Suppressor macrophage (primary cell): ENCODE measurements around the gene SETD9.

Experiments
- DNase-seq, 4 experiments: peaks; one replicate each; pipeline ENCODE4 v3.0.0-alpha.2; 2020 to 2022
- total RNA-seq, 17 experiments: gene quantifications; one replicate each; lab custom pipeline; 2026; ENCODE audit warnings: mixed read lengths in 6 of 17, inconsistent platforms in 3 of 17; lab: John Stamatoyannopoulos, UW

Gene SETD9, protein sequence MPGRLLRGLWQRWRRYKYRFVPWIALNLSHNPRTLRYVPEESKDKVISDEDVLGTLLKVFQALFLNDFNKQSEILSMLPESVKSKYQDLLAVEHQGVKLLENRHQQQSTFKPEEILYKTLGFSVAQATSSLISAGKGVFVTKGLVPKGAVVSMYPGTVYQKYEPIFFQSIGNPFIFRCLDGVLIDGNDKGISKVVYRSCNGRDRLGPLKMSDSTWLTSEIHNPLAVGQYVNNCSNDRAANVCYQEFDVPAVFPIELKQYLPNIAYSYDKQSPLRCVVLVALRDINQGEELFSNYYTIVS
- 2.5 to 9.4 (median 5.0) reads per million in 17 experiments for total RNA-seq

- DNase-seq, result peak; percentile 99 to 100 (median 100)
Observed at GRCh38 chr5:56909294-56910209, at the start of gene SETD9. TSS of gene SETD9 (plus strand) at chr5:56909596. CDS start at chr5:56909646, 50 bp downstream.

DNA sequence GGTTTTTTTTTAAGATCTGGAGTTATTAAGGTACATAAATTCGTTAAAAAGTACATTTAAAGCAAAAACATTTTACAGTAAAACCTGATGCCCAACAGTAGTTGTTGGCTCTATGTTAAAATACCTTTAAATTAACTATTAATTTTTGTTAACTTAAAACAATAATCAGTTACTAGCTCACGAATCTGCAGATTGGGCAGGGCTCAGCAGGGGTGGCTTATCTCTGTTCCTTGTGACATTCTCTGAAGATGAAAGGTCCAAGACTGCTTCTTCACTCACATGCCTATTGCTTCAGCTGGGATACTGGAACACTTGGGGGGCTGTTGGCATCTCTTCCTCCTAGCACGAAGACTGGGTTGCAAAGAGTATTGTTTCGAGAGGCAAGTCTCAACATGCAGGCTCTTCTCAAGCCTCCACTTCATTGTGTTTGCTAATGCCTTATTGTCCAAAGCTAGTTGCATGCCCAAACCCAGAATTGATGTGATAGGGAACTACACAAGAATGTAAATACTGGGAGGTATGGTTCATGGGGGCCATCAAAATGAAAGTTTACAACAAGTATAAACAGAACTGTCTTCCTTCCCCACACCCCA lies 47.4 kb upstream of the SETD9 start:
- no peak for DNase-seq

DNA sequence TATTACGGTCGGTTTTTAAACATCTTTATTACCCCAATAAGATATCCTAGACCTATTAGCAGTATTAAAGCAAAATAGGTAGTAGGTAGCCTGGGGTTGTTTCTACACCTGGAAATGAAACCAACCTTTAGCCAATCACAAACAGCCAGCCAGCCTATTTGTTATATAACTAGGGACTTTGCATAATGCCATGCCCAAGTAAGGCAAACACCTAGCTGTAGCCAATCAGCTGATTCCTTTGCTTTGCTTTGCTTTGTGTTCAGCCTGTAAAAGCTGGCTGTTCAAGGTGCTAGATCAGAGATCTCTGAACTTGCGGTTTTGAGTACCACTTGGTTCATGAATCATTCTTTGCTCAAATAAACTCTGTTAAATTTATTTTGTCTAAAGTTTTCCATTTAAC lies 46.5 kb upstream of the SETD9 start:
- DNase-seq, result no peak

GRCh38 chr5:56871777-56872176 lies 37.6 kb upstream of the SETD9 start:
- DNase-seq, result peak in 3 of 4 experiments; percentile 14 to 33 (median 27)

- DNase-seq, result peak in 1 of 4 experiments; percentile 18
Observed at GRCh38 chr5:56873056-56873455, 36.3 kb upstream of the SETD9 start.

DNA sequence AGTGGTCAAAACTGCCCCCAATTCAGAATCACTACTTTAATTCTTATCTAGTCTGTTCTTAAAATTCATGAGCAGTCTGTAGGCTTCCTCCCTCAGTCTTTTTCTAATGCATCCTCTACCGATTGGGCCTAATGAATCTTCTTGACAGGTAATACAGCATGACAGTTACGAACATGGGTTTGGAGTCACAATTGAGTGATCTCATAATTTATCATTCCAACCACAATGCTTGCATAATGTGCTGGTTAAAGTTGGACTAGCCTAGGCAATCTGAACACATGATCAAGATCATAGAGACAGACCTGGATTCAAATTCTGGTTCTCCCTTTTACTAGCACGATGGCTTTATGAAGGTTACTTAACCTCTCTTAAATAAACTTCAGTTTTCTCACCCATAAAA lies 33.1 kb upstream of the SETD9 start:
- DNase-seq, result peak; percentile 11 to 66 (median 44)

GRCh38 chr5:56881571-56881970 lies 27.8 kb upstream of the SETD9 start:
- DNase-seq, result no peak

- no peak for DNase-seq
Observed at GRCh38 chr5:56893251-56893951, 16.0 kb upstream of the SETD9 start.

DNA sequence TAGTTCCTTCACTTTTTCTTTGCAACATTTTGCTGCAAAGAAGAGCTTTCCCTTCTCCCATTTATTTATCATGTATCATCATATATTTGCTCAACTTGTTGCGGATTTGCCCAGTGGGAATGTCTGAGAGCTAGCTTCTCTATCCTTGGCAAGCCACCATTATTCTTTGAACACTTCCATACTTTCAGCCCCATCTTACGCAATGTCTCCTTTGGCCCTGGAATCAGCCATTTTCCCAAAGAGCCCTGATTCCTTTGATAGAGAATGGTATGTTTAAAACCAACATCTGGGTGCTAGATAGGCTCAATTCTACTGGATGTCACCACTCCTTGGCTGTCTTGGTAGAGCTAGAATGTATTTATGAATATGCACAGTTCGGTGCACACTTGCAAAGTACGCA lies 12.6 kb upstream of the SETD9 start:
- no peak for DNase-seq

- no peak for DNase-seq
Observed at GRCh38 chr5:56898213-56898612, 11.2 kb upstream of the SETD9 start.

DNA sequence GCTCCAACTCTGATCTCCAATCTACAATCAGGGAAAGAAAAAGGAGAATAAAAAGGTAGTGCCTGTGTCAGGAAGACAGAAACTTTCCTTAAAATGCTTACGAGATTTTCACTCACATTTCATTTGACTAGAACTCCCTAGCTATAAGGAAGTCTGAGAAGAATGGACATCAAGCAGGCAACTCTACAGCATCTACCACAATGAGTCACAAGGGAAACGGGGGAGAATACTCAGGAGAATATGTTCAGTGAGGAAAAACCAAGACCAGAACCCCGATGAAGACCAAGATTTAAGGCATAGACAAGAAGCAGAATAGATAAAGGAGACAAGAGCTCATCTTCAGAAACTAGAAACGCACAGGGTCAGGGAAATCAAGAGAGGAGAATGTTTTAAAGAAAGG lies 9.0 kb upstream of the SETD9 start:
- peak; percentile 23 to 57 (median 47) for DNase-seq

DNA sequence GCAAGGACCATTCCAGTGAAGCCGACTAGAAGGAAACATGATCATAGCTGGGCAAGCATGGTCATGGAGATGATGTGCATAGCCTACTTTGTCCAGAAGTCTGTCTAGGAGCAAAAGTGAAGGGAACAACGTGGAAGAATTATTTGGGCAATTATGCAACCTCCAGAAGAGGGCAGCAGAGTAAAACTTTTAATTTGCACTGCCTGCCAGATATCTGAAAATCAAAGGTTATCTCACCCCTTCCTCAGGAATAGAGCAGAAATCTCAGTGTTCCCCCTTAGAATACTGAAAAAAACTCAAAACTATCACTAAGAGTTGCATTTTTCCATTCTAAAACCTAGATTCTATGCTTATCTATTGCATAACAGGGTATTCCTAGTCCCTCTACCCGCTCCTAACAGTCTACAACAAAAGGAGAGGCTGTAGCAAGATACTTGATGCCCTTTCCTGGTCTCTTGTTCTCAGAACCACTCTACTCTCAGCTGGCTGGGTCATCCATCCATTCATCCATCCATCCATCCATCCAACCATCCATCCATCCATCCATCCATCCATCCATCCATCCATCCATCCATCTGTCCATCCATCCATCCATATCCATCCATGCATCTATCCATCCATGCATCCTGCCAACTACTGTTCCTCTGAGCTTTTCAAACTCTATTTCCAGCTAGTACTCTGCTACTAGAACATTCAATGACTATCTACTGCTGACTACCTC lies 8.4 kb upstream of the SETD9 start:
- DNase-seq, result peak; percentile 60 to 74 (median 70)

DNA sequence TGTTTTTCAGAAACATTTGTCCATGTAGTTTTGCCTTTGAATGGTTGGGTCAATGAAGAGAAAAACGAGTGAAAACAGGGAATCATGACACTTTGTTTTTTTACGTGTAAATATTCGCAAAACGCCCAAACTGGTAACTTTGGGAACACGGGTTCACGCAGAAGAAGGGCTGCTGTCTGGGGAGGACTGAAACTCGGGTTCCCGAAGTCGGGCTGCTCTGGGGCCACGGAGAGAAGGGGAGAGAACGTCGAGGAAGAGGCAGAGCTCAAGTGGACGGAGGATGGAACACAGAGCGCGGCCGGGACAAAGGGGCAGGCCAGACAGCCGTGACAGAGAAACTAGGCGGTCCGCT lies 478 bp upstream of the SETD9 start:
- DNase-seq, result no peak

DNA sequence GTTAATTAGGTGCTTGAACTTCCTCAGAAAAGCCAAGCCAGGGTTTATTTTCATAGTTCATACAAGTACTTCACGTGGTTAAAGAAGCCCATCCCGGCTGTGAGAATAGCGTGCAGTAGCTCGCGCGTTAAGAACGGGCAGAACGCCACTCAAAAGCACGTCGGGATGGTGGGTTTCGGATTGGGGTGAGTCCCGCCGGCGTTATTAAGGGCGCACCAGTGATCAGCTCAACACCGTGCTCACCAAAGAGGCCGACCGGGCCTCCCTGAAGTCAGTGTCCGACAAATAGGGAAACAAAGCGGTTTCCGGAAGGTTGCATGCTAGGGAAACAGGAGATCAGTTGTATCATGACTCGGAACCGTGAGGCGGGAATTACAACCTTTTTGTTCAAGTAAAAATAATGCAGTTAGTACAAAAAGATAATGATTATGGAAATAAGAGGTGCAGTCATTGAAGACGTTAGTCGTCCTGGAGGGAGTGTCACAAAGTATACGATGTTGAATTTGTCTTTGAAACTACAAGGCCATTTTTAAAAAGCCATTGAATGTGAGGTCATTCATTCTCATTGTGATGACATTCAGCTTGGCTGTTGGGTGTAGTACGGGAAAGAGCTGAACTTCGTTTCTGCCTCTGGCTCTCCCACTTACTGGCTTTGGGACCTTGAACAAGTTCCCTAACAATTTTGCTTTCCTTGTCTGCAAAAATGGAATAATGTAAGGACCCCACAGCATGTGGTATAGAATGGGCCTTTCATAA lies 992 bp downstream of the SETD9 start:
- DNase-seq, result peak; percentile 75 to 81 (median 81)

- no peak for DNase-seq
Observed at GRCh38 chr5:56913766-56914165, 4.4 kb downstream of the SETD9 start.

- no peak for DNase-seq
Observed at GRCh38 chr5:56914678-56915077, 5.3 kb downstream of the SETD9 start.

DNA sequence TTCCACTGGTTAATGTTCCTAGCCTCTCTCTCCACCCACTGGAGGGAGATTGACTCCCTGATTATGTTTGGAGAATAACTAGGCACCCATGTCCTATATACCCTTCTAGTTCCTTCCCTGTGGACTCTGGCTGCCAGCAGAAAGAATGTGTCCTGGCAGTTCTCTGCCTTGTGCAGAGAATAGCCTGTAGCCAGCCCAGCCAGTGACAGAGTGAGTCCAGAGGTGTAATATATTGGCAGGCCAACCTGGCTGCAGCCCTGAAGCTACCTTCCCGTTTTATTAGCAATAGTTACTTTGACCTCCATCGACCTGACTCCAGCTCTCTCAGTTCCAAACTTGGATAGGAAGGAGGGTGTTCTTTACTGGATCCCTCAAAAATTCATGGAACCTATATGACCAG lies 8.1 kb downstream of the SETD9 start:
- no peak for DNase-seq

- DNase-seq, result no peak
Observed at GRCh38 chr5:56918054-56918453, 8.7 kb downstream of the SETD9 start.

DNA sequence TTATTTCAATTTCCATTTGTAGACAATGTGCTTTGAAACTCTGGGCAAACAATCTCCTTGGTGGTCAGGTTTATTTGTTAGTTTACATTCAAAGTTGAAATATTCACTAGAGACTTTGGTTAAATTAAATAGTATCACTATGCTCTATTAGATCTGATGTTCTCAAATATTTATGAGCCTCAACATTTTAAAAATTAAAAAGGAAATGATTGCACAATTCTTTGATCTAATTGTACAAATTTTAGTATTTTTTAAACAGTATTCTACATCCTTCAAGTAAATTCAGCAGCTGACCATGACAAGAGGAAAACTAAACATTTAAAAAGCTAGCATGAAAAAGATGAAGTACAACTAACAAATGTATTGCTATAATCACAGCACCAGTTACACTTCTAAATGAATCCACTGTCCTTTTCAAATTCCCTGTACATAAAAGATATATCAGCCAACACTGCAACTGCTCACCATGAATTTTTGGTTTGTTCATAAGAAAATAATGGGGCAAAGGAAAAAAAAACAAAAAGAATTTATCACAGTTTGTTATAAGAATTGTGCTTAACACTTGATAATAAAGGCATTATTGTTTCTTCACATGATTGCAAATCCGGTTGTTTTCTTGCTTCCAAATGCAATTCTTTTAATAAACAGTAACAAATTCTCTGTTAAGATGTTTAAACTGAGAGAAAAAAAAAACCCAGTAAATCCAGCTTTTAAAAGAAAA lies 10.7 kb downstream of the SETD9 start:
- no peak for DNase-seq

DNA sequence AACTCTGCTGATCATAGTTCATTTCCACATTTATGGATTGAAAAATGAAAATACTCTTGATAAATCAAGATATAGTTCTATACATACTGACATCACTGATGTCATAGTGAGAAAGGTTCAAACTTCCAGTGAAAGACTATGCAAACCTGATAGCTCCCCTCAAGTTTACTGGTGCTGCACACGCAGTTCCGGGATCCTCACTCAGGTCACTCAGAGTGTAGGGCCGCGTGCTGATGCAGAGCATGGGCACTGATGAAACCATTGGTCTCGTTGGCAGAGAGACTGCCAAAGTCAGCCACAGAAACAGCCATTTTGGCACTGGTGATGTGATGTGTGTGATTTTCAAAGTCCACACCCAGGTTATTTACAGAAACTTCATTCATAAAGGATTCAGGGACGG lies 13.5 kb downstream of the SETD9 start:
- DNase-seq, result no peak

DNA sequence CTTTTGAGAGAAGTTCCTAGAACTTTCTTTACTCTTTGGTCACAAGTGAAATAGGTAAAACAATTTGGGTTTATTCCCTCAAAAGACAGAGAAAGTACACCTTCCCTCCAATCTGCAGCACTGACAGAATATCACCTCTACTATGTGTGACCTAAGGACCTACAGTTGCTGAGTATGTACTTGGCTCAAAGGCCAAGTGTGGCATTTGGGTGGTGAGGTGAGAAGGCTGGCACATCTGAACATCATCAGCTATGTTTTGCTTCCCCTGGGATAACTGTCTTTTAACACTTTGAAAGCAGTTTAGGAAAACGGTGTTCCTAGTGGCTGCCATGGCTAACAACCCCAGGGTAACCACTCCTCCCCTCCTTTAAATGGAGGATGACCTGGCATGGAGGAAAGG lies 24.9 kb downstream of the SETD9 start:
- no peak for DNase-seq
